Endothelial cell (in vitro differentiated cells): Measurements from ENCODE around the gene ANKS1A. TPM values are rescaled to one million over a fixed set of nuclear protein-coding genes. Genes with fewer than 3 reads are reported as not detected.

ENCODE experiments used
- DNase-seq: peaks from one replicate; pipeline ENCODE4 v3.0.0; 2021; ENCODE audit warnings: low spot score
- H3K27ac Mint-ChIP-seq: one replicate; pipeline ENCODE4 v1.8.0; 2021; ENCODE audit warnings: mixed read lengths, inconsistent platforms; ENCODE audit not compliant: unreplicated experiment
- H3K27me3 Mint-ChIP-seq: one replicate; pipeline ENCODE4 v1.8.0; 2021; ENCODE audit warnings: mild to moderate bottlenecking, moderate library complexity, mixed read lengths, inconsistent platforms; ENCODE audit not compliant: unreplicated experiment
- H3K36me3 Mint-ChIP-seq: one replicate; pipeline ENCODE4 v1.8.0; 2021; ENCODE audit warnings: mild to moderate bottlenecking, low read depth, mixed read lengths, inconsistent platforms; ENCODE audit not compliant: unreplicated experiment
- H3K4me1 Mint-ChIP-seq: one replicate; pipeline ENCODE4 v1.8.0; 2021; ENCODE audit warnings: mild to moderate bottlenecking, mixed read lengths, inconsistent platforms; ENCODE audit not compliant: unreplicated experiment
- H3K4me3 Mint-ChIP-seq: one replicate; pipeline ENCODE4 v1.8.0; 2021; ENCODE audit warnings: mild to moderate bottlenecking, mixed read lengths, inconsistent platforms; ENCODE audit not compliant: unreplicated experiment
- H3K9me3 Mint-ChIP-seq: one replicate; pipeline ENCODE4 v1.8.0; 2021; ENCODE audit warnings: mixed read lengths, inconsistent platforms; ENCODE audit not compliant: unreplicated experiment
- total RNA-seq: library from RNA; stranded (reverse); fragmentation: NEBNext Ultra II Directional; extraction: Animal tissue kit (Norgen Biotek cat#: 25700); gene quantifications from one replicate; pipeline ENCODE4 v1.2.1, GENCODE V29; 2021; ENCODE audit not compliant: unreplicated experiment
- TF ChIP-seq, protein P1 (sequence below): fragments of 200-600 bp; sonication (generic); IDR thresholded peaks from one replicate; pipeline ENCODE4 v1.5.0; 2021; ENCODE audit warnings: antibody characterized with exemption; ENCODE audit not compliant: unreplicated experiment

ANKS1A gene
- total RNA-seq, 1 donor from 2014 or later: 20.1 TPM

DNA sequence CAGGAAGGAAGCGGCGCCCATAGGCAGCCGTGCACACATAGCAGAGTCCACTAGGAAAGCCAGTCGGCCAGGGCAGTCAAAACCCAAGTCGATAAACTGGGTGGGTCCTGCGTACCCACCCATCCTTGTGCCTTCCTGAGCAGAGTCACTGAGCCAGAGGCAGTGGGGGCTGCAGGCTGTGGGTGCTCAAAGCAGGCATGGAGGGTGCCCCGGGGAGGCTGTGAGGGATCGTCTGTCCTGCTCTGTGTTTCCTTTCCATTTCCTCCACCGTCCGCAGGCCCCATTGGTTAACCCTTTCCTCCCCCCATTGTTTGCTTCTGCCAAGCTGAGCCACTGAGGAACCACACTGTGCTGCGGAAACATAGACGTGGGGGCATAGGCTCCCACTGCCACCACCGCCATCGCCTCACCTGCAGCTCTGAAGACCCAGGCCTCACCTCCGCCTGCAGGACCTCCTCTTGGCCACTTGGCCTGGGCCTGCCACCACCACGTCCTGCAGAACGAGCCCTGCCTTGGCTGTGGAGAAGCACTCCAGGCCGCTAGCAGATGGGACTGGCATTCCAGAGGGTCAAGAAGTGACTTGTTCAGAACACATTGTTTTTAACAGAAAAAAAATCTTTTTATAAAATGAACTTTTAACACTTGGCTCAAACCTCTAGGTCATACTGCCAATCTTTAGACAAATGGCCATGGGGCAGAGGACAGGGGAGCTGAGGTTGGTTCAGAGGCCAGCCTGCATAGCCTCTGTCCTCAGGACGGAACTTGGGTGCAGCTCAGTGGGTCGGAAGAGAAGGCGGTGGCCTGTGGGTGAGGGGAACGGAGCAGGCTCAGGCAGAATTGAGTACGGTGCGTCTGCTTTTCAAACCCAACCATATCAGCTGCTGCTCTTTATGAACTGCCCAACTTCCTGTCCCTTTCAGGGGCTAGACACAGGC lies 199.5 kb downstream of the ANKS1A start:
- peak; percentile 2 for DNase-seq
- H3K9me3 Mint-ChIP-seq: no peaks in the 10 kb centered on the region
- H3K27ac Mint-ChIP-seq: peak overlapping the region; percentile 42
- H3K4me1 Mint-ChIP-seq: peaks cover 16% of the 10 kb centered on the region
- H3K27me3 Mint-ChIP-seq: peaks cover 5% of the 10 kb centered on the region
- no peak overlapping the region for H3K4me3 Mint-ChIP-seq
- H3K36me3 Mint-ChIP-seq: peaks cover 13% of the 10 kb centered on the region
- TF ChIP-seq, protein P1, sequence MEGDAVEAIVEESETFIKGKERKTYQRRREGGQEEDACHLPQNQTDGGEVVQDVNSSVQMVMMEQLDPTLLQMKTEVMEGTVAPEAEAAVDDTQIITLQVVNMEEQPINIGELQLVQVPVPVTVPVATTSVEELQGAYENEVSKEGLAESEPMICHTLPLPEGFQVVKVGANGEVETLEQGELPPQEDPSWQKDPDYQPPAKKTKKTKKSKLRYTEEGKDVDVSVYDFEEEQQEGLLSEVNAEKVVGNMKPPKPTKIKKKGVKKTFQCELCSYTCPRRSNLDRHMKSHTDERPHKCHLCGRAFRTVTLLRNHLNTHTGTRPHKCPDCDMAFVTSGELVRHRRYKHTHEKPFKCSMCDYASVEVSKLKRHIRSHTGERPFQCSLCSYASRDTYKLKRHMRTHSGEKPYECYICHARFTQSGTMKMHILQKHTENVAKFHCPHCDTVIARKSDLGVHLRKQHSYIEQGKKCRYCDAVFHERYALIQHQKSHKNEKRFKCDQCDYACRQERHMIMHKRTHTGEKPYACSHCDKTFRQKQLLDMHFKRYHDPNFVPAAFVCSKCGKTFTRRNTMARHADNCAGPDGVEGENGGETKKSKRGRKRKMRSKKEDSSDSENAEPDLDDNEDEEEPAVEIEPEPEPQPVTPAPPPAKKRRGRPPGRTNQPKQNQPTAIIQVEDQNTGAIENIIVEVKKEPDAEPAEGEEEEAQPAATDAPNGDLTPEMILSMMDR: no peak

DNA sequence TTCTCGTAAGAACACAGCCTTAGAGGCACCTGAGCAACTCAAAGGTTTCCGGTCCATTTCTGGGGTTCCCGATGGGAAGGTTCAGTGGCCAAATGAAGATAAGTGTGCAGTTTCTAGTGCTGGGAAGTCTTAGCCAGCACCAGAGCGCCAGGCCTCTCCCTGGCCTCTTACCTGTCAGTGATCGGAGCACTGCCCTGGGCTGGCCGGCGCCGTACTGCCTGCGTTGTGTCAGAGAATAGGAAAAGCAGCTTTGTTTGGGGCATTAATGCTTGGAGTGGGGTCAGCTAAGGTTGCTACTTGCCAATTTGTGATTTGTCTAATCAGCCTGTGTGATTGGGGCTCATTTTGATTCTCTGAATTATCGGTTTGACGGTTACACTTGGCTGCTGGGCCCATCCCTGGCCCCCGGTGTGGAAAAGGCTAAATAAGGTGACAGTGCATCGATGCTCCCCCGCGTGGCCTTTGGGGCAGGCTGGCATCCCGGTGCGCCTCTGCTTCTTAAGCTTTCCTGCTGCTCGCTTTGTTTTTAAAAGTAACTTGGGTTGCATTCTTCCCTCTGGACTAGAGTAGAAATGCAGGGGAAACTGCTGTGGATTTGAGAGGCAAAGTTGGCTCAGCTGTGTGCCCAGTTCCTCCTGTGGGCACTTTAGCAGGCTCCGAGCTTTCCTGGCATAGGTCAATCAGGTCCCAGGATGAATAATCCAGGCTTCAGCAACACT lies 200.3 kb downstream of the ANKS1A start:
- Mint-ChIP-seq H3K36me3 (peaks cover 13% of the 10 kb centered on the region), H3K27me3 (peaks cover 5% of the 10 kb centered on the region), H3K4me1 (peaks cover 16% of the 10 kb centered on the region), H3K27ac (no peak overlapping the region), H3K9me3 (no peaks in the 10 kb centered on the region), H3K4me3 (no peak overlapping the region)
- TF ChIP-seq, protein P1: no peak
- no peak for DNase-seq

DNA sequence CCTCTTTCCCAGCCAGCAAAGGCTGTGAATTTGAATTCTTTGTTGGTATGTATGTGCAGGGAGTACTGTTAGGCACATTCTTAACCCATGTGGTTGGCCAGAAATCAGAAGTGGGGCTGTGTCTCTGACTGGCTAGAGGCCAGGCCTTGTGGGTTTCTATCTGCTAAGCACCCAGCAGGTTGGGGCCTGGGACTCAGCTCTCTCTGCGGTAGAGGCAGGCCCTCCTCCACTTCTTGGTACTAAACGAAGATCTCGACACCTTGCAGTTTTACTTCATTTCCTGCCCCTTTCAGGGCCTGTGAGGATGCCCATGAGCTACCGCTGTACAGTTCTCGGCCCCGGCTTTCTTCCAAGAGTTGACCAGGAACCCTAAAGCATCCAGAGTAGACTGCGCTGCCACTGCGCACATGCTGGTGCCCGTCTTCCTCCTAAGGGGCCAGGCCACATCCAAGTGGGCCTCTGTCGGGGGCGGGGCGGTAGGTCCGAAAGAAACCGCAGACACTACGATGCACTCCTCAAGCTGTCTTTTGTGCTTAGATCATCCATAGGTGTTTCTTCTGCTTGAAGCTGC lies 201.0 kb downstream of the ANKS1A start:
- no peak overlapping the region for H3K27ac Mint-ChIP-seq
- no peak for DNase-seq

DNA sequence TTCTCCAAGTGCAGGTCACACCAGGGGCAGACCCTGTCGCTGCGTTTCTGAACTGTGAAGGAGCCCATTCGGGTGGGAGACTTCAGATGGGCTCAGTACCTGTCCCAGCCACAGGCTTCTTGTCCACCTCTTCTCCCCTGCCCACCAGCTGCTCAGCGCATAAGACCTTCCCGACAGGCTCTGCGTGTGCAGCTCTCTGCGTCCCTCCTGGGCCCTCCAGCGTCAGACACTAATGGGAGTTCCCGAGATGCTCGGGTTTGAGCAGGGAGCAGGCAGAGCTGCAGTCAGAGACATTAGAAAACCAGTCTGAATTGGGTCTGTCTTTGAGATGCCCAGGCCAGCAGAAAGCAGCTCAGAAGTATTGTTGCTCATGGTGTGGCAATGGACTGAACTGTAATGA lies 201.7 kb downstream of the ANKS1A start:
- Mint-ChIP-seq H3K36me3 (peaks cover 13% of the 10 kb centered on the region), H3K4me3 (no peak overlapping the region), H3K4me1 (peaks cover 16% of the 10 kb centered on the region), H3K9me3 (no peaks in the 10 kb centered on the region), H3K27ac (no peak overlapping the region), H3K27me3 (peaks cover 2% of the 10 kb centered on the region)
- no peak for DNase-seq
- TF ChIP-seq, protein P1: no peak

More for the DNA sequence above, 201.0 kb downstream of the ANKS1A start:
- Mint-ChIP-seq H3K4me1 (peaks cover 16% of the 10 kb centered on the region), H3K36me3 (peaks cover 13% of the 10 kb centered on the region), H3K9me3 (no peaks in the 10 kb centered on the region), H3K4me3 (no peak overlapping the region), H3K27me3 (peaks cover 5% of the 10 kb centered on the region)
- TF ChIP-seq, protein P1: no peak
